OCI-LY3 (cell line): ENCODE data around the gene LRRC26.

ENCODE experiments used
- CTCF ChIP-seq: fragments of 200-600, 300-600 bp; sonication (generic); IDR thresholded peaks from 2 replicates; pipeline ENCODE4 v1.5.1; 2014; ENCODE audit warnings: antibody characterized with exemption, low read length, low read depth
- EZH2phosphoT487 ChIP-seq: fragments of 200-600 bp; shearing (Covaris generic); IDR thresholded peaks from 2 replicates; pipeline ENCODE4 v1.6.1; 2018; ENCODE audit warnings: antibody characterized with exemption, mixed run types, low read depth

GRCh38 chr9:137147091-137147792, 22.6 kb downstream of the LRRC26 start:
- no peak for TF ChIP-seq CTCF
- no peak for TF ChIP-seq EZH2phosphoT487
